ENCODE data around the gene HNRNPDL.
A peak's percentile ranks its signal among the peaks of the same experiment; 100 is the strongest.

The HNRNPDL gene

DNA sequence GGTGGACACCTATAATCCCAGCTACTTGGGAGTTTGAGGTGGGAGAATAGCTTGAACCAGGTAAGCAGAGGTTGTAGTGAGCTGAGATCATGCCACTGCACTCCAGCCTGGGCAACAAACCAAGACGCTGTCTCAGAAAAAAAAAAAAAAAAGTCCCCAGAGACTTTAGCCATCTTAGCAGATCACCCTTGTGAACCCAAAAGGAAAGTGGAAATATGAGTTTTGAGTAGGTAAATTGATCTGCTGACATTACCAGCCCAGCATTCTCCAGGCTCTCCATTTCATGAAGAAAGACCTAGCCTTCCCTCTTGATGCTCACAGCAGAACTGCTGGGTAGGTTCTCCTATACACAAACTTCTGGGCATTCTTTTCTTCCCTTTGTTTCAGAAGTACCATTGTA lies 32.0 kb downstream of the HNRNPDL start (continued):
- TF ChIP-seq ZNF341 (tag by site-specific recombination; IDR thresholded peaks at IDR 0.05; ENCODE audit: low read depth) (no peak), ZNF391 (tag by site-specific recombination; IDR thresholded peaks at IDR 0.05; ENCODE audit: borderline replicate concordance, low read depth) (no peak), ZNF16 (tag by site-specific recombination; IDR thresholded peaks at IDR 0.05; ENCODE audit: low read depth) (no peak), ZNF626 (tag by site-specific recombination; IDR thresholded peaks at IDR 0.05) (no peak), ZBTB20 (tag by site-specific recombination; IDR thresholded peaks at IDR 0.05) (no peak)

DNA sequence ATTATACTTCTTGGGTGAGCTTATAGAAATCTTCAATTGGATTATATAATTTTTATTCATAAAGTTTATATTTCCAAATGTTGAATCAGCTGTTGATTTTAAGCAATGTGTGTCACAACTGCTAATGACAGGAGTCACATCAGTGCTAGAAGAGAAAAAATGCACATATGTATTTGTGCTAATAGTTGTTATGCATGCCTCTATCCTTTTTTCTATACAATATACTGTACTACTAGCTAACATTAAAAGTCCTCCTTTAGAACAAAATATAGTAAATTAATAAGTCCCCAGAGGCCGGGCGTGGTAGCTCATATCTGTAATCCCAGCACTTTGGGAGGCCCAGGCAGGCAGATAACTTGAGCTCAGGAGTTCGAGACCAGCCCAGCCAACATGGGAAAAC lies 32.7 kb downstream of the HNRNPDL start:
- no peak overlapping the region for H3K27ac ChIP-seq (ENCODE audit: extremely low read depth, low read depth, low read length)
- TF ChIP-seq KLF7 (tag by site-specific recombination; IDR thresholded peaks at IDR 0.05; ENCODE audit: borderline replicate concordance) (no peak), ZNF223 (tag by site-specific recombination; IDR thresholded peaks at IDR 0.05) (no peak), GLIS1 (tag by site-specific recombination; IDR thresholded peaks at IDR 0.05) (no peak), ZIC2 (tag by site-specific recombination; IDR thresholded peaks at IDR 0.05) (no peak), ZNF530 (tag by site-specific recombination; IDR thresholded peaks at IDR 0.05; ENCODE audit: low read depth) (no peak), ZFHX2 (tag by site-specific recombination; conservative IDR thresholded peaks at IDR 0.05) (no peak)
- TF ChIP-seq, protein P1, sequence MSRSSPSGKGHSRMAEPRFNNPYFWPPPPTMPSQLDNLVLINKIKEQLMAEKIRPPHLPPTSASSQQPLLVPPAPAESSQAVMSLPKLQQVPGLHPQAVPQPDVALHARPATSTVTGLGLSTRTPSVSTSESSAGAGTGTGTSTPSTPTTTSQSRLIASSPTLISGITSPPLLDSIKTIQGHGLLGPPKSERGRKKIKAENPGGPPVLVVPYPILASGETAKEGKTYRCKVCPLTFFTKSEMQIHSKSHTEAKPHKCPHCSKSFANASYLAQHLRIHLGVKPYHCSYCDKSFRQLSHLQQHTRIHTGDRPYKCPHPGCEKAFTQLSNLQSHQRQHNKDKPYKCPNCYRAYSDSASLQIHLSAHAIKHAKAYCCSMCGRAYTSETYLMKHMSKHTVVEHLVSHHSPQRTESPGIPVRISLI (tag by site-specific recombination; IDR thresholded peaks at IDR 0.05): no peak
- TF ChIP-seq, protein P2, sequence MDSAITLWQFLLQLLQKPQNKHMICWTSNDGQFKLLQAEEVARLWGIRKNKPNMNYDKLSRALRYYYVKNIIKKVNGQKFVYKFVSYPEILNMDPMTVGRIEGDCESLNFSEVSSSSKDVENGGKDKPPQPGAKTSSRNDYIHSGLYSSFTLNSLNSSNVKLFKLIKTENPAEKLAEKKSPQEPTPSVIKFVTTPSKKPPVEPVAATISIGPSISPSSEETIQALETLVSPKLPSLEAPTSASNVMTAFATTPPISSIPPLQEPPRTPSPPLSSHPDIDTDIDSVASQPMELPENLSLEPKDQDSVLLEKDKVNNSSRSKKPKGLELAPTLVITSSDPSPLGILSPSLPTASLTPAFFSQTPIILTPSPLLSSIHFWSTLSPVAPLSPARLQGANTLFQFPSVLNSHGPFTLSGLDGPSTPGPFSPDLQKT (IDR thresholded peaks at IDR 0.05; ENCODE audit: borderline replicate concordance, low read depth, low read length): no peak
- H3K4me3 ChIP-seq (ENCODE audit: low read depth, low read length): no peak overlapping the region
- H3K9me3 ChIP-seq (ENCODE audit: control insufficient read depth, insufficient read depth, low read depth, low read length): no peaks in the 10 kb centered on the region
- ChIA-PET POLR2A (interaction anchor here (1.7 kb wide), 1 partner anchor 32 kb away, joined by 5 read pairs; no protein-coding TSS in a partner anchor), CTCF (interaction anchor here (0.6 to 0.9 kb wide), 2 partner anchors 9 to 27 kb away, joined by 3 to 4 read pairs; no protein-coding TSS in a partner anchor)
- H3K4me1 ChIP-seq (ENCODE audit: control insufficient read depth, insufficient read depth, low read length): no peaks in the 10 kb centered on the region
- no peaks in the 10 kb centered on the region for H3K36me3 ChIP-seq (ENCODE audit: control insufficient read depth in 2 of 2, insufficient read depth in 1 of 2, low read length in 2 of 2)

DNA sequence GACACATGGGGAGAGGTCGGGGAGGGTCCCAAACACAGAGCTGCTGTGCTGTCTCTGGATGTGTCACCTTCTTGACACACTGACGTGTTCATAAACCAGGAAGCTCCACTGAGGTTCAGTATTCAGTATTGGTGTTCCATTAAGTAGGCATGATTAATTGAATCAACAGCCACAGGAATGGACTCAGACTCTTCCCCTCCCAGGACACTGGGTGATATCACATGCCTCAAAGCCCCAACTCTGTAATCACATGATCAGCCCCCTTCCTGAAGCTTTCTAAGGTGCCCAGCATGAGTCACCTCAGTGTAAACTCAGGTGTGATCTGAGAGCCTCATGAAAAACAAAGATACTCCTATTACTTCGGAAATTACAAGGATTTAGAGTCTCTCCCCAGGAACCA lies 35.4 kb downstream of the HNRNPDL start:
- ChIA-PET CTCF (no interaction called here), POLR2A (interaction anchor here (0.7 to 1.3 kb wide), 2 partner anchors 28 to 34 kb away, joined by 3 read pairs; no protein-coding TSS in a partner anchor)
- no peaks in the 10 kb centered on the region for H3K4me1 ChIP-seq (ENCODE audit: control insufficient read depth, insufficient read depth, low read length)
- no peak overlapping the region for H3K4me3 ChIP-seq (ENCODE audit: low read depth, low read length)
- no peaks in the 10 kb centered on the region for H3K9me3 ChIP-seq (ENCODE audit: control insufficient read depth, insufficient read depth, low read depth, low read length)
- no peaks in the 10 kb centered on the region for H3K36me3 ChIP-seq (ENCODE audit: control insufficient read depth in 2 of 2, insufficient read depth in 1 of 2, low read length in 2 of 2)
- no peak overlapping the region for H3K27ac ChIP-seq (ENCODE audit: extremely low read depth, low read depth, low read length)
- TF ChIP-seq, protein P3, sequence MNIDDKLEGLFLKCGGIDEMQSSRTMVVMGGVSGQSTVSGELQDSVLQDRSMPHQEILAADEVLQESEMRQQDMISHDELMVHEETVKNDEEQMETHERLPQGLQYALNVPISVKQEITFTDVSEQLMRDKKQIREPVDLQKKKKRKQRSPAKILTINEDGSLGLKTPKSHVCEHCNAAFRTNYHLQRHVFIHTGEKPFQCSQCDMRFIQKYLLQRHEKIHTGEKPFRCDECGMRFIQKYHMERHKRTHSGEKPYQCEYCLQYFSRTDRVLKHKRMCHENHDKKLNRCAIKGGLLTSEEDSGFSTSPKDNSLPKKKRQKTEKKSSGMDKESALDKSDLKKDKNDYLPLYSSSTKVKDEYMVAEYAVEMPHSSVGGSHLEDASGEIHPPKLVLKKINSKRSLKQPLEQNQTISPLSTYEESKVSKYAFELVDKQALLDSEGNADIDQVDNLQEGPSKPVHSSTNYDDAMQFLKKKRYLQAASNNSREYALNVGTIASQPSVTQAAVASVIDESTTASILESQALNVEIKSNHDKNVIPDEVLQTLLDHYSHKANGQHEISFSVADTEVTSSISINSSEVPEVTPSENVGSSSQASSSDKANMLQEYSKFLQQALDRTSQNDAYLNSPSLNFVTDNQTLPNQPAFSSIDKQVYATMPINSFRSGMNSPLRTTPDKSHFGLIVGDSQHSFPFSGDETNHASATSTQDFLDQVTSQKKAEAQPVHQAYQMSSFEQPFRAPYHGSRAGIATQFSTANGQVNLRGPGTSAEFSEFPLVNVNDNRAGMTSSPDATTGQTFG (tag by site-specific recombination; IDR thresholded peaks at IDR 0.05; ENCODE audit: borderline replicate concordance): no peak
- TF ChIP-seq ZBTB17 (tag by site-specific recombination; IDR thresholded peaks at IDR 0.05) (peak; percentile 55), ZNF529 (tag by site-specific recombination; IDR thresholded peaks at IDR 0.05; ENCODE audit: insufficient replicate concordance) (no peak), ZNF394 (tag by site-specific recombination; IDR thresholded peaks at IDR 0.05; ENCODE audit: borderline replicate concordance) (no peak), MZF1 (tag by site-specific recombination; IDR thresholded peaks at IDR 0.05; ENCODE audit: borderline replicate concordance) (no peak), KLF7 (tag by site-specific recombination; IDR thresholded peaks at IDR 0.05; ENCODE audit: borderline replicate concordance) (no peak), OSR2 (tag by site-specific recombination; IDR thresholded peaks at IDR 0.05) (no peak), KLF8 (tag by site-specific recombination; IDR thresholded peaks at IDR 0.05) (no peak)

All from HEK293 (cell line).